ENCODE results near the gene DSCAML1.

- TF ChIP-seq CTCF (IDR thresholded peaks at IDR 0.05; ENCODE audit: low read depth, low read length): no peak
- no peak for TF ChIP-seq EZH2phosphoT487 (IDR thresholded peaks at IDR 0.05; ENCODE audit: low read depth)
Observed at GRCh38 chr11:117688255-117688797, 108.7 kb downstream of the DSCAML1 start.
